ENCODE measurements around the gene IQCM. TPM values are rescaled to one million over a fixed set of nuclear protein-coding genes. Genes with fewer than 3 reads are reported as not detected.

The IQCM gene
- total RNA-seq, 1 donor from 2014 or later = not detected

DNA sequence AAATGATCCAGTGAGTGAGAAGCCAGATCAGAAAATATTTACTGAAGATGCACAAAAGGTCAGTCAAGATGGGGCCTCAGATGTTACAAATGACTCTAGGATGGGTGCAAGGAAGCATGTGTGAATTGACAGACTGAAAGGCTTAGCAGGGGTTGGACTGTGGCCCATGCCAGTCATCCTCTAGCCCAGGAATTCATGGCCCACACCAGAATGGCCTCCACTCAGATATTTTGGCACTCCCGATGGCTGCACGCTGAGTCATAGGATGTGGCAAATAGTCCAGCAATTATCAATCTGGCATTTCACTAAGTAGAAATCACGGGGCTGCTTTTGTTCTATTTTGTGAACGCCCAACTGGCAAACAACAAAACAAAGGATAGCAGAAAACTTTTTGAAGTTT is 406.5 kb downstream of the IQCM start:
- Mint-ChIP-seq H3K4me3 (ENCODE audit: unreplicated experiment) (no peak overlapping the region), H3K27me3 (ENCODE audit: unreplicated experiment) (peaks cover 4% of the 10 kb centered on the region), H3K4me1 (ENCODE audit: unreplicated experiment) (no peaks in the 10 kb centered on the region), H3K27ac (ENCODE audit: unreplicated experiment) (no peak overlapping the region), H3K9me3 (ENCODE audit: unreplicated experiment) (no peaks in the 10 kb centered on the region), H3K36me3 (ENCODE audit: unreplicated experiment) (no peaks in the 10 kb centered on the region)
- TF ChIP-seq, protein P1, sequence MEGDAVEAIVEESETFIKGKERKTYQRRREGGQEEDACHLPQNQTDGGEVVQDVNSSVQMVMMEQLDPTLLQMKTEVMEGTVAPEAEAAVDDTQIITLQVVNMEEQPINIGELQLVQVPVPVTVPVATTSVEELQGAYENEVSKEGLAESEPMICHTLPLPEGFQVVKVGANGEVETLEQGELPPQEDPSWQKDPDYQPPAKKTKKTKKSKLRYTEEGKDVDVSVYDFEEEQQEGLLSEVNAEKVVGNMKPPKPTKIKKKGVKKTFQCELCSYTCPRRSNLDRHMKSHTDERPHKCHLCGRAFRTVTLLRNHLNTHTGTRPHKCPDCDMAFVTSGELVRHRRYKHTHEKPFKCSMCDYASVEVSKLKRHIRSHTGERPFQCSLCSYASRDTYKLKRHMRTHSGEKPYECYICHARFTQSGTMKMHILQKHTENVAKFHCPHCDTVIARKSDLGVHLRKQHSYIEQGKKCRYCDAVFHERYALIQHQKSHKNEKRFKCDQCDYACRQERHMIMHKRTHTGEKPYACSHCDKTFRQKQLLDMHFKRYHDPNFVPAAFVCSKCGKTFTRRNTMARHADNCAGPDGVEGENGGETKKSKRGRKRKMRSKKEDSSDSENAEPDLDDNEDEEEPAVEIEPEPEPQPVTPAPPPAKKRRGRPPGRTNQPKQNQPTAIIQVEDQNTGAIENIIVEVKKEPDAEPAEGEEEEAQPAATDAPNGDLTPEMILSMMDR (IDR thresholded peaks at IDR 0.05) = no peak
- DNase-seq (ENCODE audit: extremely low spot score, unreplicated experiment) = no peak

DNA sequence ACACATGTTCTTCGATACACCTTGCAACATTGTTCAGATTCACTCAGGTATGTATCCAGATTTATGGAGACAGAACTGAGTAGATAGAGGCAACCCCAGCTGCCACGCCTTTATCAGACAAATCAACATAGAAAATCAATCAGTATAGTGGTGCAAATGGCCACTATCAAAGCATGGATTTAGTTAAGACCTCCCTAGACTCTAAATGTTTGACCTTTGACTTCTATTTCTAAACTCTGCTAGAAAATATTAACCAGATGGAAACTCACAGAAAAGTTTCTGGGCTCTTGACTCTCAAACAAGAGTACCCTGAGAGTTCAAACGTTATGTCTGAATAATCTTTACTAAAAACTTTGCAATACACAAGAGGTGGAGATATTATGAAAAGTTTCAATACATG is 411.5 kb downstream of the IQCM start:
- no peaks in the 10 kb centered on the region for H3K36me3 Mint-ChIP-seq (ENCODE audit: unreplicated experiment)
- H3K4me3 Mint-ChIP-seq (ENCODE audit: unreplicated experiment) = no peak overlapping the region
- no peak for DNase-seq (ENCODE audit: extremely low spot score, unreplicated experiment)
- no peak overlapping the region for H3K27ac Mint-ChIP-seq (ENCODE audit: unreplicated experiment)
- no peaks in the 10 kb centered on the region for H3K9me3 Mint-ChIP-seq (ENCODE audit: unreplicated experiment)
- TF ChIP-seq, protein P1 (IDR thresholded peaks at IDR 0.05) = no peak
- peaks cover 2% of the 10 kb centered on the region for H3K27me3 Mint-ChIP-seq (ENCODE audit: unreplicated experiment)
- H3K4me1 Mint-ChIP-seq (ENCODE audit: unreplicated experiment) = no peaks in the 10 kb centered on the region

DNA sequence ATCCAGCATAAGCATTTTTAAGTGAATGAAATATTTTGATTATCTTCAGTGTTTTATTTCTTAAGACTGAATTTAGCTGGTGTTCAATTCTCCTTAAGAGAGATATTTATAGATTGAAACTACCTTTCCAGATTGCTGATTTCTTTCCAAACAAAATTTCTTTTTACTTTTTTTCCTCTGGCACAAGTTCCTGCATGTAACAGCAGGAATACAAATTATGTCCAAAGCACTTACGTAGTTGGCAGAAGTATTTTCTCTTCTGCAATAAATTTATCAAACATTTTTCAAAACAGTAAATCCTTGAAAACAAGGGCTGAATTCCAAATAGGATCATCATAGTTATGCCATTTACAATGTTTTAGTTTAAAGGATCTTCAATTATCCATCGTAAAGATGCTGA is 412.6 kb downstream of the IQCM start:
- Mint-ChIP-seq H3K9me3 (ENCODE audit: unreplicated experiment) (no peaks in the 10 kb centered on the region), H3K36me3 (ENCODE audit: unreplicated experiment) (no peaks in the 10 kb centered on the region), H3K27ac (ENCODE audit: unreplicated experiment) (no peak overlapping the region), H3K4me1 (ENCODE audit: unreplicated experiment) (no peaks in the 10 kb centered on the region), H3K27me3 (ENCODE audit: unreplicated experiment) (peaks cover 2% of the 10 kb centered on the region), H3K4me3 (ENCODE audit: unreplicated experiment) (no peak overlapping the region)
- TF ChIP-seq, protein P1 (IDR thresholded peaks at IDR 0.05) = no peak
- no peak for DNase-seq (ENCODE audit: extremely low spot score, unreplicated experiment)

DNA sequence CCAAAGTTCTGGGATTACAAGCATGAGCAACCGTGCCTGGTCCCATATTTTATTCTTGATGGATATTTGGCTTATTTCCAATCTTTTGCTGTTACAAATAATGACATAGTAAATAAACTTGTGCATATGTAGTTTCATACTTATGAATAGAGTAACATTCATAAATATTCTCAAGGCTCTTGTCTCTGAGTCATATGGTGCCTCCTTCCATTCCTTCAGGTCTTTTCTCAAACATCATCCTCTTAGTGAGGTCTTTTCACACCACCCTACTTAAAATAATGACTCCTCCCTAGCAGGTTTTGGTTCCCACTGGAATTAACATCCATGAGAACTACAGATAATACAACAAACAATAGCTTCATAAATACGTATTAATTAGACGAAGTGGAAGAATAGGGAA is 416.6 kb downstream of the IQCM start:
- no peaks in the 10 kb centered on the region for H3K36me3 Mint-ChIP-seq (ENCODE audit: unreplicated experiment)
- no peaks in the 10 kb centered on the region for H3K9me3 Mint-ChIP-seq (ENCODE audit: unreplicated experiment)
- TF ChIP-seq, protein P1 (IDR thresholded peaks at IDR 0.05) = no peak
- no peak for DNase-seq (ENCODE audit: extremely low spot score, unreplicated experiment)
- no peak overlapping the region for H3K4me3 Mint-ChIP-seq (ENCODE audit: unreplicated experiment)
- H3K27me3 Mint-ChIP-seq (ENCODE audit: unreplicated experiment) = peaks cover 2% of the 10 kb centered on the region
- no peaks in the 10 kb centered on the region for H3K4me1 Mint-ChIP-seq (ENCODE audit: unreplicated experiment)
- H3K27ac Mint-ChIP-seq (ENCODE audit: unreplicated experiment) = no peak overlapping the region

DNA sequence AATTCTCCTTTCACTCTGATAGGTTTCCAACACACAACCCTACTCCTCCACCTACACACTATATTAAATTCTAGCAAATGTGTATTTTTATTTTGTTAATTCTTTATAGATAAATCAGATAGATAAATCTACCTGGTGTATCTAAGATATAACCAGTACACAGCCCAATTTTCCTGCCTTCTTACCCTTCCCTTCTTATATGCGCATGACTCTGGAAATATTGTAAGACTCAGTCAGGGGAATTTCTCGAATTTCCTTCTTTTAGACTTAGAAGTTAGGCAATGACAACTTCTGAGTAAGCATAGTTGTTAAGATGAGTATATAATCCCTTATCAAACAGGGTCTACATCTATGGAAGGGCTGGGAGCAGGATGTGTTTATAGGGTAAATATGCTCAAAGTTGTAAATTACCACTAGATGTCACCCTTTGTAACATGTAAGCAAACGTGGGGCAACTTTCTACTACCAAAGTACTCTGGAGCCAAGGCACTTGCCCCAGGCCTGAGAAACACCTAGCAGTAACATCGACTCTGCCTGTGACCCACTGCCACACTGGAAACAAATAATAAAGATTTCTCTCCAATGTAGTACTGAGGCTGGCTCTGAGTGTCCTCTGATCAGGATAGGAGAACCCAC is 444.7 kb downstream of the IQCM start:
- H3K27me3 Mint-ChIP-seq (ENCODE audit: unreplicated experiment) = peaks cover 11% of the 10 kb centered on the region
- no peaks in the 10 kb centered on the region for H3K4me1 Mint-ChIP-seq (ENCODE audit: unreplicated experiment)
- no peaks in the 10 kb centered on the region for H3K36me3 Mint-ChIP-seq (ENCODE audit: unreplicated experiment)
- H3K27ac Mint-ChIP-seq (ENCODE audit: unreplicated experiment) = no peak overlapping the region
- no peaks in the 10 kb centered on the region for H3K9me3 Mint-ChIP-seq (ENCODE audit: unreplicated experiment)
- TF ChIP-seq, protein P1 (IDR thresholded peaks at IDR 0.05) = peak; percentile 55
- H3K4me3 Mint-ChIP-seq (ENCODE audit: unreplicated experiment) = no peak overlapping the region
- no peak for DNase-seq (ENCODE audit: extremely low spot score, unreplicated experiment)

All from osteocyte (in vitro differentiated cells).